ENCODE measurements around the gene TLCD5.

DNA sequence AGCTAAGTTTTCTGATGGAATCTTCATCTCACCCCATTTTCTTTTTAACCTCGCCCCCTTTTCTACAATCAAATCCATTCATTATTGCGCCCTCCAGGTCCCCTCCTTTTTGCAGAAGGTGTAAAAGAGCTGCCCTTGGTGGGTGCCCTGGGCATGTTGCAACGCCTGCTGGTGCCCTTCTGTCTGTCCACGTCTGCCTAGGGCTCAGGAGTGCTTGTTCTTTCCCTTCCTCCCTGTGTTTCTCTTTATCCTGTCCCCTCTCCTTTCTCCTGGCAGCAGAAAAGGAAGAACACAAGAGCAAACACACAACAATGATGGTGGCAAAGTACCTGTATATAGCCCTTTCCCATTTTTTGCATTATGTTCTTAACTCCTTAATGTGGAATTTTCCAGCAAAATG lies 6.2 kb upstream of the TLCD5 start:
- no peak for TF ChIP-seq EGR1 (IDR thresholded peaks at IDR 0.05)
- TF ChIP-seq, protein P1, sequence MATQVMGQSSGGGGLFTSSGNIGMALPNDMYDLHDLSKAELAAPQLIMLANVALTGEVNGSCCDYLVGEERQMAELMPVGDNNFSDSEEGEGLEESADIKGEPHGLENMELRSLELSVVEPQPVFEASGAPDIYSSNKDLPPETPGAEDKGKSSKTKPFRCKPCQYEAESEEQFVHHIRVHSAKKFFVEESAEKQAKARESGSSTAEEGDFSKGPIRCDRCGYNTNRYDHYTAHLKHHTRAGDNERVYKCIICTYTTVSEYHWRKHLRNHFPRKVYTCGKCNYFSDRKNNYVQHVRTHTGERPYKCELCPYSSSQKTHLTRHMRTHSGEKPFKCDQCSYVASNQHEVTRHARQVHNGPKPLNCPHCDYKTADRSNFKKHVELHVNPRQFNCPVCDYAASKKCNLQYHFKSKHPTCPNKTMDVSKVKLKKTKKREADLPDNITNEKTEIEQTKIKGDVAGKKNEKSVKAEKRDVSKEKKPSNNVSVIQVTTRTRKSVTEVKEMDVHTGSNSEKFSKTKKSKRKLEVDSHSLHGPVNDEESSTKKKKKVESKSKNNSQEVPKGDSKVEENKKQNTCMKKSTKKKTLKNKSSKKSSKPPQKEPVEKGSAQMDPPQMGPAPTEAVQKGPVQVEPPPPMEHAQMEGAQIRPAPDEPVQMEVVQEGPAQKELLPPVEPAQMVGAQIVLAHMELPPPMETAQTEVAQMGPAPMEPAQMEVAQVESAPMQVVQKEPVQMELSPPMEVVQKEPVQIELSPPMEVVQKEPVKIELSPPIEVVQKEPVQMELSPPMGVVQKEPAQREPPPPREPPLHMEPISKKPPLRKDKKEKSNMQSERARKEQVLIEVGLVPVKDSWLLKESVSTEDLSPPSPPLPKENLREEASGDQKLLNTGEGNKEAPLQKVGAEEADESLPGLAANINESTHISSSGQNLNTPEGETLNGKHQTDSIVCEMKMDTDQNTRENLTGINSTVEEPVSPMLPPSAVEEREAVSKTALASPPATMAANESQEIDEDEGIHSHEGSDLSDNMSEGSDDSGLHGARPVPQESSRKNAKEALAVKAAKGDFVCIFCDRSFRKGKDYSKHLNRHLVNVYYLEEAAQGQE (IDR thresholded peaks at IDR 0.05; ENCODE audit: low read depth) = no peak
- TF ChIP-seq FOXM1 (IDR thresholded peaks at IDR 0.05; ENCODE audit: borderline replicate concordance, low read depth) = no peak
- TF ChIP-seq EP300 (IDR thresholded peaks at IDR 0.05; ENCODE audit: borderline replicate concordance) = no peak
- TF ChIP-seq YY1 (IDR thresholded peaks at IDR 0.05; ENCODE audit: low read depth) = no peak

Measured in Ishikawa (cell line).